RWPE2 (cell line): ENCODE data around the gene VPS13A.
A peak's percentile ranks its signal among the peaks of the same experiment; 100 is the strongest.

ENCODE experiments used
- ATAC-seq: fragments of 200-7000 bp; cut with Tn5 transposase; 3 replicates; pipeline ENCODE4 v1.9.1; 2021; ENCODE audit warnings: low read depth
- DNase-seq: peaks from one replicate; pipeline ENCODE4 v3.0.0-alpha.2; 2020; ENCODE audit warnings: low spot score
- H3K27ac ChIP-seq: fragments of 450-650 bp; 2 replicates; pipeline ENCODE4 v1.5.1; 2017; ENCODE audit warnings: mild to moderate bottlenecking; ENCODE audit not compliant: poor library complexity, severe bottlenecking
- H3K27me3 ChIP-seq: fragments of 250-450 bp; sonication (Bioruptor Pico); 2 replicates; pipeline ENCODE4 v1.5.1; 2021; ENCODE audit warnings: mild to moderate bottlenecking, moderate library complexity; ENCODE audit not compliant: insufficient read depth, poor library complexity, severe bottlenecking
- H3K36me3 ChIP-seq: fragments of 250-450 bp; sonication (Bioruptor Pico); 2 replicates; pipeline ENCODE4 v1.5.1; 2020; ENCODE audit warnings: low read depth, mild to moderate bottlenecking, moderate library complexity
- H3K4me1 ChIP-seq: fragments of 250-450 bp; sonication (Bioruptor Pico); 2 replicates; pipeline ENCODE4 v1.5.1; 2021; ENCODE audit warnings: mild to moderate bottlenecking, moderate library complexity; ENCODE audit not compliant: insufficient read depth, poor library complexity, severe bottlenecking
- H3K4me3 ChIP-seq: fragments of 250-450 bp; sonication (Bioruptor Pico); 2 replicates; pipeline ENCODE4 v1.5.1; 2021; ENCODE audit warnings: mild to moderate bottlenecking, moderate library complexity; ENCODE audit not compliant: severe bottlenecking
- H3K9me3 ChIP-seq: fragments of 250-450 bp; sonication (Bioruptor Pico); 2 replicates; pipeline ENCODE4 v1.5.1; 2021; ENCODE audit warnings: mild to moderate bottlenecking, moderate library complexity; ENCODE audit not compliant: severe bottlenecking
- TF ChIP-seq, protein P1 (sequence below): fragments of 450-650 bp; IDR thresholded peaks from one replicate; pipeline ENCODE4 v1.5.1; 2017; ENCODE audit warnings: mild to moderate bottlenecking, moderate library complexity; ENCODE audit not compliant: poor library complexity, severe bottlenecking

VPS13A gene

DNA sequence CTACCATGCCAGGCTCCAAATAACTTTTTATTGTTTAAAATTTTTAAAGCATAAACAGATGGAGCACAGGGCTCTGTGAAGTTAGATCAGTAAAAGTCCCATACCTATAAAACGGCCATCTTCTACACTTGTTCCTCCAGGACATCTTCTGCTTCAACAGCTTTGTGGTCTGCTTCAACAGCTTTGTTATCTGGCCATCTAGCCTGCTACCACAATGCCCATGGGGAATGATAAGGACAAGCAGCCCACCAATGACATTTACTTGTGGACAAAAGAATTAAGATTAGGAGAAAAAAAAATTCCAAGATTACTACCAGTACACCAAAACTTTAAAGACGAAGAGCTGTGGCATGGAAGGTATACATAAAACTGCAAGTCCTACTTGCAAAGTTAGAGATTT, 2.2 kb upstream of the VPS13A start:
- Histone ChIP-seq H3K4me3 (no peak overlapping the region), H3K27ac (no peak overlapping the region), H3K27me3 (no peaks in the 10 kb centered on the region), H3K9me3 (no peaks in the 10 kb centered on the region), H3K4me1 (peaks cover 6% of the 10 kb centered on the region), H3K36me3 (no peaks in the 10 kb centered on the region)
- TF ChIP-seq, protein P1, sequence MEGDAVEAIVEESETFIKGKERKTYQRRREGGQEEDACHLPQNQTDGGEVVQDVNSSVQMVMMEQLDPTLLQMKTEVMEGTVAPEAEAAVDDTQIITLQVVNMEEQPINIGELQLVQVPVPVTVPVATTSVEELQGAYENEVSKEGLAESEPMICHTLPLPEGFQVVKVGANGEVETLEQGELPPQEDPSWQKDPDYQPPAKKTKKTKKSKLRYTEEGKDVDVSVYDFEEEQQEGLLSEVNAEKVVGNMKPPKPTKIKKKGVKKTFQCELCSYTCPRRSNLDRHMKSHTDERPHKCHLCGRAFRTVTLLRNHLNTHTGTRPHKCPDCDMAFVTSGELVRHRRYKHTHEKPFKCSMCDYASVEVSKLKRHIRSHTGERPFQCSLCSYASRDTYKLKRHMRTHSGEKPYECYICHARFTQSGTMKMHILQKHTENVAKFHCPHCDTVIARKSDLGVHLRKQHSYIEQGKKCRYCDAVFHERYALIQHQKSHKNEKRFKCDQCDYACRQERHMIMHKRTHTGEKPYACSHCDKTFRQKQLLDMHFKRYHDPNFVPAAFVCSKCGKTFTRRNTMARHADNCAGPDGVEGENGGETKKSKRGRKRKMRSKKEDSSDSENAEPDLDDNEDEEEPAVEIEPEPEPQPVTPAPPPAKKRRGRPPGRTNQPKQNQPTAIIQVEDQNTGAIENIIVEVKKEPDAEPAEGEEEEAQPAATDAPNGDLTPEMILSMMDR = no peak
- DNase-seq (no peak), ATAC-seq (no peak)

DNA sequence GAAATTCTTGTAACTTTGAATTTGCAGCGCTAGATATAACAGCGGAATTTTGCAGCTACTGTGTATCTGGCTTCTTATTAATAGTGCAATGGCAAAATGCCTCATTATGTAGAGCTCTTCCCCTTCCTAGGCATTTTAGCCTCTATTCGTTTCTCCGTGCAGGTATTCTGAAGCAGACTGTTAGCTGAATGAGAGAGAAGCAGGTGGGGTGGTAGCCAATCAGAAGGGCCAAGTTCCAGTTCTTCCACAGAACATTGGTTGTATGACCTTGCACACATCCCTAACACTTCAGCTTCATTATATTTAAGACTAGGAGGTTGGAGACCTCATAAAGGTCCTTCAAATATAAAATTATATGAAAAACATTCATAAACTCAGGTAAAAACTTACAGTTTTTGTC, 1.2 kb upstream of the VPS13A start:
- Histone ChIP-seq H3K27ac (no peak overlapping the region), H3K36me3 (no peaks in the 10 kb centered on the region), H3K4me1 (peaks cover 11% of the 10 kb centered on the region), H3K9me3 (no peaks in the 10 kb centered on the region), H3K4me3 (no peak overlapping the region), H3K27me3 (no peaks in the 10 kb centered on the region)
- ATAC-seq (no peak), DNase-seq (no peak)
- TF ChIP-seq, protein P1 = no peak

DNA sequence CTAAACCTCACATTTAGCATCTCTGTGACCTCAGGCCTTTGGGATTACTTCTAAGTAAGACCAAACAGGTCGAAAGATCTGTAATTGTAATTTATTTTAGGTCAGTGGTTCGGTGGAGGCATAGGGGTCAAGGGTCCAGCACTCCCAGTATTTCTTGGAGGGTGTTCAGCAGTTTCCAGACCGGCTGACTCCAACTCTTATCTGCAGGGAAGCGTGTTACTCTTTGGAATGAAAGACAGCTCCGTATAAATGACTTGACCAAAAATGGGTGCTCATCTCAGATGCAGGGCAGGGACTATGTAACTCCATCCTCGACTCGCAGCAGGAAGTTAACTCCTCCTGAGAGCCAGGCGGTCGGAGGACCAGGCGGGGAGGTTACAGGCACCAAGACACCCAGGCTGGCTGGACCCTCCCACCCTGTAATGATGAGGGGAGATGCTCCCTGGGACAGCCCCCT, 620 bp upstream of the VPS13A start:
- no peaks in the 10 kb centered on the region for H3K9me3 ChIP-seq
- DNase-seq (no peak), ATAC-seq (no peak)
- no peaks in the 10 kb centered on the region for H3K27me3 ChIP-seq
- no peaks in the 10 kb centered on the region for H3K36me3 ChIP-seq
- peak overlapping the region; percentile 50 for H3K27ac ChIP-seq
- H3K4me3 ChIP-seq = peak overlapping the region; percentile 64
- TF ChIP-seq, protein P1 = no peak
- H3K4me1 ChIP-seq = peaks cover 11% of the 10 kb centered on the region

DNA sequence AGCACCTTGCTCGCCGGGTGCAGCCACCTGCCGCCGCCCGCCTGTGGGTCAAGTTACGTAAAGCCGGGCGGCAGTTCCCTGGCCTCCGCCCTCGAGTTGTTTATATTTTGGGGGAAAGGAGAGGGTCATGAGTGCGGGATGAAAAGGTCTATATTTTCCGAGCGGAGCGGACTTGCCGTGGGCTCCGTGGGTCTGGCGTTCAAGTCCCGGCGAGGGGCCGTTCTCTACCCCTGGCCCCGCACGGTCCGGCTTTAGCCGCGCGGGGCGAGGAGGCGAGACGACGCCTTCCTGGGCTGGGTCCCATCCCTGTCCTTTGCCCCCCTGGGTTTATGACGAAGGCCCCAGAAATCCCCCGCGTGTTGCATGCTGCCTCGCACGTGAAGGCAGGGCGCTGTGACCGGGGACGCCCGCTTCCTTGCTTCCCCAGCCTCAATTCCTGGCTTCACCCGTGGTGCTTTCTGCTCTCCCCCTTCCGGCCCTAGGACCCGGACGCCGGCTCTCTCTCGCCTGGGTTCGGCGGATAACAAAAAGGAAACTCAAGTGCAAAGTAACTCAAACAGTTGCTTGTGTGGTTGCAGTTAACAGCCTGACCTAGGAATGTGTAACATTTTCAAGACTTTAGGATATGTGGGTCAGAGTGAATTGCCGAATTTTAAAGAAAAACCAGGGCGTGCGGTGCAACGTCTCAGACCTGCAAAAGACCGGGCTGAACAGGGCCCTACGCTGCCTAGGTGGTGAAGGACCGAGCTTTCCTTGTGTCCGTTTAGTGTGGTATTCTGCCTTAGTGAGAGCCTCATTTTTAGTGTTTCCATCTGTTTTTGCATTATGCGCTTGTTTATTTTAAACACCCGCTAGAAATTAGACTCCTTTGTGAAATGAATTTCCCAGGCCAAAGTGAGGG, 810 bp downstream of the VPS13A start:
- ATAC-seq (peak; percentile 12), DNase-seq (no peak)
- Histone ChIP-seq H3K9me3 (no peaks in the 10 kb centered on the region), H3K4me1 (peaks cover 13% of the 10 kb centered on the region), H3K4me3 (peak overlapping the region; percentile 64), H3K27me3 (no peaks in the 10 kb centered on the region), H3K27ac (peak overlapping the region; percentile 50), H3K36me3 (0 out of 2 replicates have a peak, but pooled peaks cover 3% of the 10 kb centered on the region)
- TF ChIP-seq, protein P1 = no peak

DNA sequence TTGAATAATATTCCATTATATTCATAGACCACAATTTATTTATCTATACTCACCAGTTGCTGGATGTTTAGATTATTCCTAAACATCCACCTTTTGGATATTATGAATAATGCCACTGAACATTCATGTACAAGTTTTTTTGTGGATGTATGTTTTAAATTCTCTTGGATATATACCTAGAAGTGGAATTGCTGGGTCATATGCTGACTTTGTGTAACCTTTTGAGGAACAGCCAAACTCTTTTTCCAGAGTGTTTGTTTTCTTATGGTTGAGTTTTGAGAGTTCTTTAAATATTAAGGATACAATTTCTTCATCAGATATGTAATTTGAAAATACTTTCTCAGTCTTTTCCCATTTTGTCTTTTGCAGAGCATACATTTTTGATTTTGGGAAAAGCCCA, 2.7 kb downstream of the VPS13A start:
- H3K4me1 ChIP-seq = peaks cover 21% of the 10 kb centered on the region
- no peak overlapping the region for H3K27ac ChIP-seq
- H3K36me3 ChIP-seq = 0 out of 2 replicates have a peak, but pooled peaks cover 6% of the 10 kb centered on the region
- no peak overlapping the region for H3K4me3 ChIP-seq
- no peaks in the 10 kb centered on the region for H3K27me3 ChIP-seq
- DNase-seq (no peak), ATAC-seq (no peak)
- no peaks in the 10 kb centered on the region for H3K9me3 ChIP-seq
- TF ChIP-seq, protein P1 = no peak
